Transverse colon (tissue), 3 donors: ENCODE measurements around the gene NANP.

ENCODE experiments used
- POLR2A ChIP-seq: fragments of 450-650 bp; IDR thresholded peaks from one replicate; pipeline ENCODE4 v1.6.1; 2016; ENCODE audit warnings: antibody characterized with exemption, mild to moderate bottlenecking, moderate library complexity
- TF ChIP-seq, protein P1 (sequence below), 5 experiments: fragments of 200-600 bp in 3 of 5; fragments of 450-650 bp in 2 of 5; sonication (generic) in 3 of 5; IDR thresholded peaks; 1 replicate in 2 of 5; 2 replicates in 3 of 5; pipeline ENCODE4 v1.5.1; 2016 to 2017; ENCODE audit warnings: antibody characterized with exemption in 5 of 5, inconsistent platforms in 3 of 5, mild to moderate bottlenecking in 2 of 5, moderate library complexity in 1 of 5

DNA sequence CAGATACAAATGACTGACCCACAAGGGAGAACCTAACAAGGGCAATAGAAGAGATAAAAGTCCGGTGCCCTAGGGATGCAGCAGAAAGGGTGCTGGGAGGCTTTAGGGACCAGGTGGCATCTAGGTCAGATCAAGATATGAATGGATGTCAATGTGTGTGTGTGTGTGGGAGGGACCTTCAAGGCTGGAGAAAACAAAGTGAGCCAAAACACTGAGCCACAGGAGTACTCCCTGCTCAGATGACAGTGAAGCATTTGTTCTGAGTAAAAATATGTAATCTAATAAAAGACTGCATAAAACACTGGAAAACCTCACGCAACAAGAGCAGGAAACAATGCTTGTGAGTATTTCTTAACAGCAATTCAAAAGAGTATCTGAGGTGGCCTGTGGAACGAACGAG is 44.6 kb upstream of the NANP start:
- TF ChIP-seq, protein P1, sequence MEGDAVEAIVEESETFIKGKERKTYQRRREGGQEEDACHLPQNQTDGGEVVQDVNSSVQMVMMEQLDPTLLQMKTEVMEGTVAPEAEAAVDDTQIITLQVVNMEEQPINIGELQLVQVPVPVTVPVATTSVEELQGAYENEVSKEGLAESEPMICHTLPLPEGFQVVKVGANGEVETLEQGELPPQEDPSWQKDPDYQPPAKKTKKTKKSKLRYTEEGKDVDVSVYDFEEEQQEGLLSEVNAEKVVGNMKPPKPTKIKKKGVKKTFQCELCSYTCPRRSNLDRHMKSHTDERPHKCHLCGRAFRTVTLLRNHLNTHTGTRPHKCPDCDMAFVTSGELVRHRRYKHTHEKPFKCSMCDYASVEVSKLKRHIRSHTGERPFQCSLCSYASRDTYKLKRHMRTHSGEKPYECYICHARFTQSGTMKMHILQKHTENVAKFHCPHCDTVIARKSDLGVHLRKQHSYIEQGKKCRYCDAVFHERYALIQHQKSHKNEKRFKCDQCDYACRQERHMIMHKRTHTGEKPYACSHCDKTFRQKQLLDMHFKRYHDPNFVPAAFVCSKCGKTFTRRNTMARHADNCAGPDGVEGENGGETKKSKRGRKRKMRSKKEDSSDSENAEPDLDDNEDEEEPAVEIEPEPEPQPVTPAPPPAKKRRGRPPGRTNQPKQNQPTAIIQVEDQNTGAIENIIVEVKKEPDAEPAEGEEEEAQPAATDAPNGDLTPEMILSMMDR (IDR thresholded peaks at IDR 0.05), result no peak
- no peak for TF ChIP-seq POLR2A
